ENCODE results near the gene SLIT3.
"Not testable (repeated sequence)": the region's sequence is repeated elsewhere in the genome, so short reads cannot be mapped to it uniquely, and the experiment has no call there.

Gene SLIT3

GRCh38 chr5:169168280-169168679 is 132.7 kb downstream of the SLIT3 start:
- no peak for DNase-seq

DNA sequence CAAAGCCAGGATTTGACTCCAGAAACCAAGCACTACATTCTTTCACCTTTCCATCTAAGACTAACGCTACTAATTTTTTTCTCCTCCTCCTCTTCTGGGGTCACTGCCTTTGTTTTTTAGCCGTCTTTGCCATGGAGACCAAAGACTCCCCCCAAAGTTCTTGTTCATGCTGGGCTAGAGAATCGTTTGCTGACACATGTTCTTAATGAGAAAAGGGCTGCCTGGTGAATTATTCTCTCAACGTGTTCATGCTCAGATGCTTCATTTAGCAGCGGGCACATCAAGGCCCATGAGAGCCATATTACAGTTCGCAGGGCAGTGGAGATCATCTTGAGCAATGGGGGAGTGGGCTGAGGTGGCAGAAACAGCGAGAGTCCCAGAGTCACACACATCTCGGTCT is 134.9 kb downstream of the SLIT3 start:
- no peak for DNase-seq

DNA sequence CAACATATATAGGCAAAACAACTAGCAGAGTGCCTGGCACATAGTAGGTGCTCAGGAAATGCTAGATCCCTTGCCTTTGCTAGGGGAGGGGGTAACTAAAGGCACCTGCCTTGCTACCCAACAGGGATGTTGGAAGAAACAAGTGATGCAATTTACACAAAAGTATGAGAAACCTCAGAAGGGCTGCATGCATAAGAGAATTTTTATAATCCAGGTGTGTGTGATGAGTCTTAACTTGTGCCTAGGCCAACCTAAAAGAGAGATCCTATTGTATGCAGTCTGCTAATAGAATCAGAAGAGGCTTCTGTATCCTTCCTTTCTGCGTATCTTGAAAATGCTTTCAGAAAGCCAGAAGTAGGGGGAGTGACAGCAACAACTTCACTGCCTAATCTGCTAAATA is 135.9 kb downstream of the SLIT3 start:
- no peak for DNase-seq

DNA sequence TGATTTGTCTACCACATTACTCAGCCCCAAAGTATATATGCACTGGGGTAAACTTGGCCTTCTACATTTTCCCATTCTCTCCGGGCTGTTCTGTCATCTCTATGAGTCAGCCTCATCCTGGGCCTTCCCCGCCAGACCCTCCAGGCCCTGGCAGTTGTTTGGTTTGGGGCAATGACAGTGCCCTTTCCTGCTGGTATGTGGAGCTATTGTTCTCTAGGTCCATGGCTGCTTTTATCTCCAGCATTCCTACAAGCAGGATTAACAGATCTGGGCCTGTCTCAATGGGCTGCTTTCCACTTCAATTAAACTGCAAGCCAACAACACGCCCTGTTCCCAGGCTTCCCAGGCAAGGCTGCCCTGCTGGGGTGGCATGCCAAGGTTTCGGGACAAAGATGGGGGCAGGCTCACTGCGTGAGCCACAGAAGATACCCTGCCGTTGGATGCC is 136.4 kb downstream of the SLIT3 start:
- DNase-seq: no peak

GRCh38 chr5:169162407-169162806 is 138.5 kb downstream of the SLIT3 start:
- no peak for DNase-seq

DNA sequence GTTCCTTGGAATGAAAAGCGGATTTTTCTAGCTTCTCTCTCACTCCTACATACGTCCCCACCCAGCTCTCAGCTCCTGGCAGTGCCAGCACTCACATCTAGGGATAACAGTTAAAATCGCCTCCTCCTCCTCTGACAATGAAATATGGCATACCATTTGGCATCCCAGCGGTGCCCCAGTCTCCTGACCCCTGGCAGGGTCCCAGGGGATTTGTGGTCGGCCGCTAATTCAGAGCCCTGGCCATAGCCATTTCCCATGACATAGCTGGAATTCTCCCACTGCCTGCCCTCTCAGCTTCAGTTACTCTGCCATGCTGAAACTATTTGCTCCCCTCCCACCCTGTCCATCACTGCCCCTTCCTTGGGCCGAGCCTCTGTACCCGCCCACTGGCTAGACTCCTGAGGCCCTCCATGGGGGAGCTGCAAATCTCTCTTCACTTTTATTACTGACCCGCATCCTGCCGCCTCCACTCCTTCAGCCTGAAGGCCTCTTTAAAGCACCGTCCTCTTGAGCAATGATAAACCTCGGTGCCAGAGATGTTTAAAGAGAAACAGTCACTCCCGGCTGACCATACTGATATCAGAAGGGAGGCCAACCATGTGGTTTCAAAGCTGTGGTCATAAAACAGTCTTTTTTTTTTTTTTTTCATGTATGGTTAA is 139.8 kb downstream of the SLIT3 start:
- DNase-seq: no peak

DNA sequence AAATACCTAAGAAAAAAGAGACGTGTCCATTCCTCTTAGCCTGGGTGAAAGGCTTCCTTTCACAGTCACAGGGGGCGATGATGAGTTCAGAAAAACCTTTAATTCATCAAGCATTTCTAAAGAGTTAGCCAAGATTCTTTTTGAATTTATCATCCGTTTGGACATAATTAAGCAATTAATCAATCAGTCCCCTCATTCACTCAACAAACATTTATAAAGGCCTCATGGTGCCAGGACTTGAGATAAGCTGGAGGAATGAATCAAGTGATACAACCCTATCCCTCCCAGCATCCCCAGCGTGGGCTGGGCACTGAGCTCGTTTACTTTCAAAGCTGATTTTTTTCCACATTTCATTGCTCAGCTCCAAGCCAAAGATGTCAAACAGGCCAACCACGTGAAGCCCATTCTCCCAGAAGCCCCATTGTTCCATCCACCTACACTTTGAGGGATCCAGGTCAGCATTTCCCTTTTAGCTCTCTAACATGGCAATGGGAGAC is 140.5 kb downstream of the SLIT3 start:
- no peak for DNase-seq

DNA sequence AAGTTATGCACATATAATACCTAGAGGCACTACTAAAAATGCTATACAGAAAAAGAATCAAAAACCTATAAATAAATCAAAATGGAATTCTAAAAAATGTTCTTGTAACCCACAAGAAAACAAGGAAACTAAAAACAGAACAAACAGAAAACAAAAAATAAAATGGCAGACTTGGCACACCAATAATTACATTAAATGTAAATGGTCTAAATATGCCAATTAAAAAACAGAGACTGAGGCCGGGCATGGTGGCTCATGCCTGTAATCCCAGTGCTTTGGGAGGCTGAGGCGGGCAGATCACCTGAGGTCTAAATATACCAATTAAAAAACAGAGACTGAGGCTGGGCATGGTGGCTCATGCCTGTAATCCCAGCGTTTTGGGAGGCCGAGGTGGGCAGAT is 142.2 kb downstream of the SLIT3 start:
- no peak for DNase-seq

DNA sequence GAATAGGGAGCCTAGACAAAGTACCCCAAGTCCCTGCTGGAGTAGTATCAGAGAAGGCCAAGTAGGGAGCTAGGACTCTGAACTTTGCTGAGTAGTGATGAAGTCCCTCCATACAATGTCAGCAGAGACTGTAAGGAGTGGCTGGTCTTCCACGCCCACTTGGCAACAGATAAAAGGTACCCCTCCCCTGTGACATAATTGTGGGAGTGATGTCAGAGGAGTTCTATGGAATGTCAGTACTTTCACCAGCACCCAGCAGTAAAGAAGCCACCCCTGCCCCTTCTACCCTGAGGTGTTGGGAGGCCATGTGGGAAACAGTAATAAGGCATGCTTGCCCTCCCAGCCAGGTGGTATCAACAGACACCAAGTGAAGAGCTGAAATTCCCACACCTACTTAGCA is 143.9 kb downstream of the SLIT3 start:
- DNase-seq: no peak

GRCh38 chr5:169154679-169155078 is 146.3 kb downstream of the SLIT3 start:
- DNase-seq: no peak

- DNase-seq: no peak
Measured at GRCh38 chr5:169153405-169153804, 147.5 kb downstream of the SLIT3 start.

DNA sequence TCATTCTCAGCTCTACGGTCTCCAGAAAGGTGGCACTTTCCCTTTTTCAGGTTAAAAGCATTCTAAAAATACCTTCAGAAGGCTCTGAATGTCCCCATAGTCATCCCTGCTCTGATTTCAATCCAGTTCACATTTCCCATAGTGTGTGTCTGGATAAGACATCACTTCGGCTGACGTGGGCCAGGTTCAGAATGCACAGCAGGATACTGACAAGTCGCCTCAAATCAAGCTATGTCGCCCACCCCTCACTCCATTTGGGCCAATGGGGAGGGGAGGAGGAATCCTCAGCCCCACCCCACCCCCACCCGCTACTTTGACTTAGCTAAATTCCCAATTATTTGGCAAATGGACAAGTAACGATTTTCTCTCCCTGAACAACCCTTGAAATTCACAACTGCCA is 148.0 kb downstream of the SLIT3 start:
- DNase-seq: no peak

GRCh38 chr5:169152453-169152852 is 148.5 kb downstream of the SLIT3 start:
- DNase-seq: no peak

- DNase-seq: no peak
Measured at GRCh38 chr5:169151051-169151805, 149.7 kb downstream of the SLIT3 start.

DNA sequence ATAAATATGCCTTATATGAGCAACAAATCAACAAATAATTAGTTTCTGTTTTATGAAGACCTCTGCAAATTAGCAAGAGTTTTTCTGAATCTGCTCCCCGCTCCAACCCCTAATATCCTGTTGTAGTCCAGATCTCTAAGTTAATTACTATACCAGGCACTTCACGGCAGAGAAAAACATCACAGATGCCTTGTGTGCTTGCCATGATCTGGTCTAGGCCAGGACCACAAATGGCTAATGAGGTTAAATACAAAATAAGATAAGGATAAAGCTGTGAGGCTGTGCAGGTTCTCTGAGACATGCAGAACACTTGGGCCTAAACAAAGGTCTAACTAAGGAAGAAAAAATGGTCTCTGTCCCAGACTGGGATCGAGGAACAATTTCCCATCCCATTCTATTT is 150.8 kb downstream of the SLIT3 start:
- no peak for DNase-seq

DNA sequence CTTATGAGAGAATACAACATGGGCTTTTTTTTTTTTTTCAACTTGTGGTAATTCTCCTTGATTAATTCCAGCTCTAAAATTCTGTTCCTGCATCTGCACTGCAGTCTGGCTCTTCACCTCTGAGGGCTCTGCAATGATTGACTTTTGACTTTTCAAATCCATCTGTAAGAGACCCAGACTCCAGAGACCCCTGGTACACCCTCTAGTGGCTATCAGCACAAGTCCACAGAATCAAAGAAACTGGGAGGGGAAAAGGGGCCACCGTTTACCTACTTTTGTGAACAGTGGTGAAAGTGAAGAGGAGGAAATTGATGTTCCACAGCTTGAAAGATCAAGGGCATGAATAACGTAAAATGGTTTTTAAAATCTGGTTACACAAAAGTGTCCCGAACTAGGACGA is 151.6 kb downstream of the SLIT3 start:
- DNase-seq: no peak

DNA sequence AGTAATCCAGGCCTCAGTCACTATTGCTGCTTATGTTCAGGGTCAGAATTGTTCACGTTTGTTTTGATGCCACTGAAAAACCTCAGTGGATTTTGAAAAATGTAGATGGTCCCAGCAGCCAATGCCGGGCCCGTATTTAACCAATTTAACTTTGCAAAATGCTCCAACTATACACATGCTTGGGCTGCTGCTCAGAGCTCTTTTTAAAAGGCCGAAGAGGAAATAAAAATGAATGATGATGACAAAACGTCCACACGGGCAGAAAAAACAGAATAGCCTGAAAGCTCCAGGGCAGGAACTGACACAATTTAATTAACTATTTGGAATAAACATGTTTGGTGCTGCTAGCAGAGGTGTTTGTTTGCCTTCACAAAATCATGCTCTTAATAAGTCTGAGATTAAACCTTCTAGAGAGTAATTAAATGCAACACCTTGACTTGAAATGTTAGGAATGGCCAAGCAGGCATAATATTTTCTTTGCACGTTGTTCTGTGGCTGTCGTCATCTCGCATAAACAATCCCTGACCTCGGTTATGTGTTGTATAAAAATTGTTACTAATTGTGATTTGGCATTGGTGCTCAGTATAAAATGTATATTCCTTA is 152.7 kb downstream of the SLIT3 start:
- DNase-seq: no peak

- no peak for DNase-seq
Measured at GRCh38 chr5:169147534-169147933, 153.4 kb downstream of the SLIT3 start.

DNA sequence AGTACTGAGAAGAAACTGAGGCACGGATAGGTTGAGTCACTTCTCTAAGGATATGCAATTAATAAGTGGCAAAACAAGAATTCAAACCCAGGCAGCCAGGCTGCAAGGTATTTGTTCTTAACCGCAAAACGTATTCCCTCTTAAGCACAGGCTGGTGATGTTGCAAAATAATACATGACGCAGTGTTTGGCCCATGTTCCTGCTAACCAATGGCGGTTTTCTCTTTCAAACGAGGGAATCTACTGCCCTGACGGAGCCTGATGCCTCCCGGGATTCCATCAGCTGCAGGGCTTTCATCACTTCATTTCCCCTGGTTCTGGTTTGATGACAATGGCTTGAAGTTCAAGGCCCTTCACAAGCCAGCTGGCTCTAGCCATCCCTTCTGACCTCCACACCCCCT is 154.8 kb downstream of the SLIT3 start:
- no peak for DNase-seq

- DNase-seq: no peak
Measured at GRCh38 chr5:169142264-169142970, 158.5 kb downstream of the SLIT3 start.

- not testable (repeated sequence) for DNase-seq
Measured at GRCh38 chr5:169140215-169140614, 160.7 kb downstream of the SLIT3 start.

- DNase-seq: no peak
Measured at GRCh38 chr5:169139480-169140050, 161.4 kb downstream of the SLIT3 start.

DNA sequence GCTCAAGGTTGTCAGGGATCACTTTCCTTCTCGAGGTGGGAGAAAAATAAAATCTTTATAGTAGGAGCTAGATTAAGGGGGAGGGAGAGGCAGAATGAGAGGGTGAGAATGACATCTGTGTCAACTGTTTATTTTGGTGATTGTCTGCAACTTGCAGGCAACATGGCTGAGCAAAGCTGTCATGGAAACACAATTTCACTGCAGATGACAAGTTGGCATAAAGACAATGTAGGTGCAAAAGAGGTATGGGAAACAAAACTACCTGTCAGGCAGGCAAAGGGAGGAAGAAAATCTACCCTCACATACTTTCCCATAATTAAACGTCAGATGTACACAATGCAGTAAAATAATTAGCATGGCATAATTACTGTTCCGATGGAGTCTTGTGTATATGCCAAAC is 167.4 kb downstream of the SLIT3 start:
- DNase-seq: no peak

Measured in Kasumi-1 (cell line).